HG03460 (cell line): ENCODE data around the gene NRF1.
"Not testable (repeated sequence)": the region's sequence is repeated elsewhere in the genome, so short reads cannot be mapped to it uniquely, and the experiment has no call there.

Experiments used
- ATAC-seq: cut with Tn5 transposase; IDR thresholded peaks from one replicate; pipeline ENCODE4 v1.9.1; 2021; ENCODE audit not compliant: unreplicated experiment

The NRF1 gene

GRCh38 chr7:129606803-129607202 lies 4.7 kb upstream of the NRF1 start:
- ATAC-seq, result no peak

- no peak for ATAC-seq
These were observed 3.9 kb upstream of the NRF1 start for GRCh38 chr7:129607471-129608120.

GRCh38 chr7:129609666-129610065 lies 1.9 kb upstream of the NRF1 start:
- no peak for ATAC-seq

- no peak for ATAC-seq
These were observed 743 bp upstream of the NRF1 start for GRCh38 chr7:129610709-129611245.

GRCh38 chr7:129612112-129613015 lies 844 bp downstream of the NRF1 start:
- peak; percentile 4 for ATAC-seq

- no peak for ATAC-seq
These were observed 1.5 kb downstream of the NRF1 start for GRCh38 chr7:129613016-129613337.

- peak; percentile 61 for ATAC-seq
These were observed 3.5 kb downstream of the NRF1 start for GRCh38 chr7:129615018-129615417.

- ATAC-seq, result no peak
These were observed 5.0 kb downstream of the NRF1 start for GRCh38 chr7:129616530-129616929.

GRCh38 chr7:129617178-129617577 lies 5.7 kb downstream of the NRF1 start:
- ATAC-seq, result no peak

GRCh38 chr7:129617652-129618051 lies 6.1 kb downstream of the NRF1 start:
- ATAC-seq, result no peak

GRCh38 chr7:129626896-129627295 lies 15.4 kb downstream of the NRF1 start:
- no peak for ATAC-seq

GRCh38 chr7:129630341-129630740 lies 18.8 kb downstream of the NRF1 start:
- no peak for ATAC-seq

GRCh38 chr7:129634361-129635034 lies 23.0 kb downstream of the NRF1 start:
- ATAC-seq, result no peak

- peak; percentile 95 for ATAC-seq
These were observed 23.9 kb downstream of the NRF1 start for GRCh38 chr7:129635300-129636029.

- ATAC-seq, result not testable (repeated sequence)
These were observed 24.6 kb downstream of the NRF1 start for GRCh38 chr7:129636030-129636550.

GRCh38 chr7:129636641-129637040 lies 25.1 kb downstream of the NRF1 start:
- ATAC-seq, result no peak

- ATAC-seq, result no peak
These were observed 28.9 kb downstream of the NRF1 start for GRCh38 chr7:129640400-129640799.

GRCh38 chr7:129642871-129643549 lies 31.5 kb downstream of the NRF1 start:
- no peak for ATAC-seq

- no peak for ATAC-seq
These were observed 32.1 kb downstream of the NRF1 start for GRCh38 chr7:129643550-129644170.
